Measurements from ENCODE around the gene NPIPA5. TPM values are rescaled to one million over a fixed set of nuclear protein-coding genes. Genes with fewer than 3 reads are reported as not detected.
"Not testable (repeated sequence)": the region's sequence is repeated elsewhere in the genome, so short reads cannot be mapped to it uniquely, and the experiment has no call there.

Gene NPIPA5
- total RNA-seq: 9.9 TPM
- long read RNA-seq: 0 reads

GRCh38 chr16:15378194-15378593 lies at the start of gene NPIPA5:
Gene NPIPA5, minus strand, starts transcription at chr16:15378294. Its CDS starts 0 bp downstream, at chr16:15378294.
- ATAC-seq; DNase-seq; intact Hi-C loops (cut with micrococcal nuclease): not testable (repeated sequence)

- intact Hi-C loops (cut with micrococcal nuclease): no loop called here
- peak; percentile 93 for ATAC-seq
- DNase-seq: peak; percentile 77
Measured at GRCh38 chr16:15427648-15428239, 49.6 kb upstream of the NPIPA5 start.

- DNase-seq (no peak), ATAC-seq (no peak)
- intact Hi-C loops (cut with micrococcal nuclease): no loop called here
Measured at GRCh38 chr16:15426796-15427195, 48.7 kb upstream of the NPIPA5 start.

DNA sequence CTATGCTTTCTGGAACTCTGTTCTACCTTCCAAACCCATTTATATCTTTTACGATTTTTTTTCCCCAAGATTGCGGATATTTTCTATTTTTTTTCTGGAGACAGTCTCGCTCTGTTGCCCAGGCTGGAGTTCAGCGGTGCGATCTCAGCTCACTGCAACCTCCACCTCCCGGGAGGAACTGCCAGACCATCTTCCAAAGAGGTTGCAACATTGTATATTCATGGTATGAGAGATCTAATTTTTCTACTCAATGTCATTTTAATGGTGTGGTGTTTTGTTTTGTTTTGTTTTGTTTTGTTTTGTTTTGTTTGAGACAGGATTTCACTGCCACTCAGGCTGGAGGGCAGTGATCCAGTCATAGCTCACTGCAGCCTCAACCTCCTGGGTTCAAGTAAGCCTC lies 47.8 kb upstream of the NPIPA5 start:
- no peak for DNase-seq
- no peak for ATAC-seq
- intact Hi-C loops (cut with micrococcal nuclease): no loop called here

- ATAC-seq (no peak), DNase-seq (no peak)
- intact Hi-C loops (cut with micrococcal nuclease): no loop called here
Measured at GRCh38 chr16:15422222-15422621, 44.1 kb upstream of the NPIPA5 start.

- intact Hi-C loops (cut with micrococcal nuclease); DNase-seq; ATAC-seq: not testable (repeated sequence)
Measured at GRCh38 chr16:15421696-15422095, 43.6 kb upstream of the NPIPA5 start.

GRCh38 chr16:15418206-15418605 lies 40.1 kb upstream of the NPIPA5 start:
- intact Hi-C loops (cut with micrococcal nuclease): no loop called here
- no peak for DNase-seq
- ATAC-seq: no peak

- intact Hi-C loops (cut with micrococcal nuclease): no loop called here
- ATAC-seq (no peak), DNase-seq (no peak)
Measured at GRCh38 chr16:15417197-15417596, 39.1 kb upstream of the NPIPA5 start.

DNA sequence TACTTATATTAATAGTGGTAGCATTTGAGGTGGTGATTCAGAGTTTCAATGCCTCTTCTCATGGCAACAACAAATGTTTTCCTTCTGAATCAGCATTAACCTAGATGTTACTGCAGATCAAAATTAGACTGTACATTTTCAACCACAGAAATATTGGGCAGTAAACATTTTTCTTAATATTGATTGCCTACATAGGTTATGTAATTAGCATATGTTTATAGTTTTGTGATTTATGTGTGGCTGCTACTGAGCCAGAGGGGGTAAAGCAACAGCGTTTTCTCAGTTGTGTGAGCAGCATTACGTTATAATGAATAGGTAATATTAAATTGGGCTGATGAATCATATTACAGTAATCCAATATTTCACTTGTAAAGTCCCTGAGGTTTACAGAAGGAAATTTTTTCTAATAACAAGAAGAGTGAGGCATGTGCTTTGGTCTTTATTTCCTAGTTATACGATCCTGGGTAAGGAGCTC lies 37.5 kb upstream of the NPIPA5 start:
- DNase-seq: no peak
- no peak for ATAC-seq
- intact Hi-C loops (cut with micrococcal nuclease): no loop called here

DNA sequence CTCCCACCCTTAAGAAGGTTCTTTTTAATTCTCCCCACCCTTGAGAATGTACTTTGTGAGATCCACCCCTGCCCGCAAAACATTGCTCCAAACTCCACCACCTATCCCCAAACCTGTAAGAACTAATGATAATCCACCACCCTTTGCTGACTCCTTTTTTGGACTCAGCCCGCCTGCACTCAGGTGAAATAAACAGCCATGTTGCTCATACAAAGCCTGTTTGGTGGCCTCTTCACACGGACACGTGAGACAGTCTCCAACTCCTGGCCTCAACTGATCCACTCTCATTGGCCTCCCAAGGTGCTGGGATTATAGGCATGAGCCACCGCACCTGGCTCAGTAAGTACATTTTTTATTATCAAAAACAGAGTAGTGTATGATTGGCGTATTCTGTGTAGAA lies 31.4 kb upstream of the NPIPA5 start:
- intact Hi-C loops (cut with micrococcal nuclease); DNase-seq; ATAC-seq: not testable (repeated sequence)

DNA sequence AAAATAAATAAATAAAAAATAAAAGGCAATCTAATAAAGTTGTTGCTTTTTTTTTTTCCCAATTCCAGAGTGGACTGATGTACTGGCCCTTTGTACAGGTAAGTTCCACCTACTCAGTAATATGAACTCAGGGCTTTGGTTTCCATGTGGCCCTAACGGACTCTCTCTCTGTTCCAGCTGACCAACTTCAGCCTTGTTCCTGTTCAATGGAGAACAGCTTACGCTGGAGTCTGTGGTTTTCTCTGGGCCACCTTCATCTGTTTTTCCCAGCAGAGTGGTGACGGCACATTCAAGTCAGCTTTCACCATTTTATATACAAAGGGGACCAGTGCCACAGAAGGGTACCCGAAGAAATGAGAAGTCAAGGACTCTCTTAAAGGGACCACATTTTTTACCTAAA lies 29.7 kb upstream of the NPIPA5 start:
- intact Hi-C loops (cut with micrococcal nuclease); DNase-seq; ATAC-seq: not testable (repeated sequence)

- intact Hi-C loops (cut with micrococcal nuclease): no loop called here
- no peak for DNase-seq
- ATAC-seq: peak; percentile 74
Measured at GRCh38 chr16:15404792-15405191, 26.7 kb upstream of the NPIPA5 start.

GRCh38 chr16:15404091-15404490 lies 26.0 kb upstream of the NPIPA5 start:
- ATAC-seq; intact Hi-C loops (cut with micrococcal nuclease); DNase-seq: not testable (repeated sequence)

DNA sequence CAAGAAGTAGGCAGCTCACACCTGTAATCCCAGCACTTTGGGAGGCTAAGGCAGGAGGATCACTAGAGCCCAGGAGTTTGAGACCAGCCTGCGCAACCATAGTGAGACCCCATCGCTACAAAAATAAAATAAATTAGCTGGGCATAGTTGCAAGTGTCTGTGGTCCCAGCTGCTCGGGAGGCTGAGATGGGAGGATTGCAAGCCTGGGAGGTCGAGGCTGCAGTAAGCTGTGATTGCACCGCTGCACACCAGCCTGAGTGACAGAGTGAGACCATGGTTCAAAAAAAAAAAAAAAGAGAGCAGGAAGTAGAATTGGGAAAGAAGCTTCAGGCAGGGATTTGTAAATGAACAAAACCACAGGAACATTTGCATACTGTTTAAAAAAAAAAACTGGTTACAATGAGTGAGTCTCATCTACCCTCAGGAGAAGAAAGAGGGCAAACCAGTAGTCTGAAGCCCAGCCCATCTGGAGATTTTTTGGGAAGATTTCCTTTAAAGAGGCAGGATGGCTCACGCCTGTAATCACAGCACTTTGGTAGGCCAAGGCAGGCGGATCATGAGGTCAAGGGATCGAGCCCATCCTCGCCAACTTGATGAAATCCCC lies 25.4 kb upstream of the NPIPA5 start:
- DNase-seq: no peak
- intact Hi-C loops (cut with micrococcal nuclease): no loop called here
- no peak for ATAC-seq

GRCh38 chr16:15401972-15402371 lies 23.9 kb upstream of the NPIPA5 start:
- DNase-seq (no peak), ATAC-seq (no peak)
- intact Hi-C loops (cut with micrococcal nuclease): no loop called here

DNA sequence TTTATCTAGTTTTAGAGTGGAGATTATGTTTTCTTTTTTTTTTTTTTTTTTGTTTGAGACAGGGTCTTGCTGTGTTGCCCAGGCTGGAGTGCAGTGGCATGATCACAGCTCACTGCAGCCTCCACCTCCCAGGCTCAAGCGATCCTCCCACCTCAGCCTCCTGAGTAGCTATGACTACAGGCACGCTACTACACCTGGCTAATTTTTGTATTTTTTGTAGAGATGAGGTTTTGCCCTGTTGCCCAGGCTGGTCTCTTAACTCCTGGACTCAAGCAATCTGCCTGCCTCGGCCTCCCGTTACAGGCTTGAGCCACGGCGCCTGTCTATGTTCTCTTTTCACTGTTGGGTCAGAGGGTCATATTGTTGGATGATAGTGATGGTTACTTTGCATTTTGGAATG lies 22.2 kb upstream of the NPIPA5 start:
- intact Hi-C loops (cut with micrococcal nuclease); ATAC-seq: not testable (repeated sequence)

GRCh38 chr16:15399317-15399716 lies 21.2 kb upstream of the NPIPA5 start:
- ATAC-seq (no peak), DNase-seq (no peak)
- intact Hi-C loops (cut with micrococcal nuclease): no loop called here

More for the DNA sequence above, 22.2 kb upstream of the NPIPA5 start:
- not testable (repeated sequence) for DNase-seq

GRCh38 chr16:15398618-15399316 lies 20.7 kb upstream of the NPIPA5 start:
- intact Hi-C loops (cut with micrococcal nuclease): no loop called here
- DNase-seq: no peak
- no peak for ATAC-seq

GRCh38 chr16:15396948-15397594 lies 19.0 kb upstream of the NPIPA5 start:
- DNase-seq (no peak), ATAC-seq (no peak)
- intact Hi-C loops (cut with micrococcal nuclease): no loop called here

DNA sequence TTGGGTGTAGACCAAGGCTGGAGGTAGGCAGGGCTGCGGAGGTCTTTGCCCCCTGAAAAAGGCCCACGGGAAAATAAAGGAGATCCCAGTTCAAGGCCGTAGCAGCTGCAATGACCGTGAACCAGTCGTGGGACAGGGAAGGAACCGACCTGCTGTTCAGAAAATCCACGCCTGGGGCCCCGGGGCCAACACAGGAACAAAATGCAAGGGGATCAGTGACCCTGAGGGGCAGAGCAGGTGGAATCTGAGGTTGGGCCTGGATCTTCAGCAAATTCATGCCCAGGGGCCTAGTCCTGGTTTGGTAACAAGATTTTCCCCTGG lies 18.4 kb upstream of the NPIPA5 start:
- ATAC-seq; intact Hi-C loops (cut with micrococcal nuclease); DNase-seq: not testable (repeated sequence)

Data from left ventricle myocardium superior (tissue), 1 donor.